Right lobe of liver (tissue), 6 donors: ENCODE measurements around the gene SULT1C2. TPM values are rescaled to one million over a fixed set of nuclear protein-coding genes. Genes with fewer than 3 reads are reported as not detected.
A peak's percentile ranks its signal among the peaks of the same experiment; 100 is the strongest.

ENCODE experiments used
- ATAC-seq, 4 donors: fragments of 200-7000 bp; cut with Tn5 transposase; one replicate each; pipeline ENCODE4 v1.9.1; 2020; ENCODE audit warnings: mild to moderate bottlenecking in 4 of 4, moderate library complexity in 4 of 4
- DNase-seq, 3 donors: peaks; one replicate each; pipeline ENCODE4 v3.0.0-alpha.2; 2020
- H3K27ac ChIP-seq, 3 donors: fragments of 200-600 bp; one replicate each; pipeline ENCODE4 v1.8.0; 2022
- H3K27me3 ChIP-seq, 2 donors: fragments of 200-600 bp; one replicate each; pipeline ENCODE4 v1.8.0; 2022
- H3K36me3 ChIP-seq, 4 donors: fragments of 200-600 bp; sonication (generic) in 1 of 4; one replicate each; pipeline versions ENCODE4 v1.5.1 to v1.8.0; 2017 to 2022; ENCODE audit warnings: control low read depth in 1 of 4
- H3K4me1 ChIP-seq, 4 donors: fragments of 200-600 bp; sonication (generic) in 1 of 4; one replicate each; pipeline versions ENCODE4 v1.5.1 to v1.8.0; 2017 to 2022; ENCODE audit warnings: control low read depth in 1 of 4
- H3K4me3 ChIP-seq, 3 donors: fragments of 200-600 bp; one replicate each; pipeline ENCODE4 v1.8.0; 2022
- H3K9me3 ChIP-seq, 4 donors: fragments of 200-600 bp; sonication (generic) in 1 of 4; one replicate each; pipeline versions ENCODE4 v1.5.1 to v1.8.0; 2017 to 2022; ENCODE audit warnings: control low read depth in 1 of 4
- POLR2A ChIP-seq: fragments of 450-650 bp; IDR thresholded peaks from one replicate; pipeline ENCODE4 v1.6.1; 2017; ENCODE audit warnings: antibody characterized with exemption, mild to moderate bottlenecking
- WGBS: methylation state at CpG from one replicate; pipeline ENCODE4 v1.1.6; 2018; ENCODE audit warnings: low coverage, low lambda C conversion rate; ENCODE audit not compliant: insufficient coverage; ENCODE audit errors: missing lambda C conversion rate; 5-methylcytosine and 5-hydroxymethylcytosine counted together
- intact Hi-C, 2 donors: fragments of 100-400 bp; cut with DNase I; formaldehyde crosslinking; loops; one replicate each; pipeline versions ENCODE4 v1.11.2 to v1.14.1; 2022
- long read RNA-seq: library from polyadenylated mRNA; unstranded; transcript quantifications from one replicate; pipeline ENCODE4 v2.0.0, GENCODE V29; 2019
- total RNA-seq, 6 experiments: library from RNA; depleted of rRNA in 2 of 6; stranded (reverse); fragments of >200 nt in 2 of 6; fragmentation: NEBNext Ultra II Directional in 3 of 6; extraction: Animal tissue kit (Norgen Biotek cat#: 25700) in 3 of 6; gene quantifications; one replicate each; pipeline versions ENCODE4 v1.1.0 to v1.2.4, GENCODE V29; 2016 to 2023
- TF ChIP-seq, protein P1 (sequence below), 4 donors: fragments of 200-600 bp in 3 of 4; fragments of 450-650 bp in 1 of 4; IDR thresholded peaks; one replicate each; pipeline versions ENCODE4 v1.5.1 to v1.8.0; 2016 to 2022; ENCODE audit warnings: antibody characterized with exemption in 4 of 4, mild to moderate bottlenecking in 2 of 4
- donor health status: DM: no; HTN: yes; CAD: no.
- donor health status: DM: no; HTN: no; CAD: no.
- donor health status: DM: no; HTN: no; CAD: no.
- donor health status: DM: no; HTN: yes; CAD: no.
- donor health status: DM: no; HTN: yes; CAD: no.

The SULT1C2 gene
- 10 to 100 TPM in 1 of 6 experiments, 1 to 10 TPM in 3, under 1 TPM in 1, not detected in 1; 0.87 to 31.2 (median 2.0) TPM for total RNA-seq
- long read RNA-seq, transcript SULT1C2-201 (8 exons, 2,795 nt), result major isoform, 5 of 7 reads
- long read RNA-seq, partial matches to known transcripts, result 1 of 7 reads
- long read RNA-seq, other reads (novel, unspliced or antisense), result 0 of 7 reads

DNA sequence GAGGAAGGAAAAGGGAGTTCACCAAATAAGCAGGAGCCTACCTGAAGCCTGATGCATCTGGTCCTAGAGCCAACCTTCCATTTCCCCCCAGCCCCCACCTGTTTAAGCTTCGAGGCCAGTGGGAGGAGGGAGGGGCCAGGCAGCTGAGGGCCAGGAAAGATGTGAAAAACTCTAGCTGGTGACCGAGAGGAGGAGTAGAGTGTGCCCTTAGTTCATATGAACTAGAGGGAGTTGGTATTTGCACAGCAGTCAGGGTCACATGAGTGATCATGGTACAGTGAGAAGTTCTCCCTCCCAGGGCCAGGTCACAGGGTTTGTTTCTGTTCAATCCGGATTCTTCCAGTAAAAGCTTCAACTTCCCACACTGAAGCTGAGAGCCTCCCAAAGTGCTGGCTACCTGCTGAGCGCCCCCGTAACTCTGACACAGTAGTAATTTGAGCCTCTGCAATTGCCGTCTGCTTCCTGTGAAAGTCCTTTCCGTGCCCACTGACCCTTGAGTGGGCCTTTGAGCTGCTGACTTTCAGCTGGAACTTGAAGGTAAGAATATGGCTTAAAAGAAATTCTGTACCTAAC, at the start of gene SULT1C2:
Gene SULT1C2, plus strand, starts transcription at position 362 of the 573 bp plus-strand sequence. CDS start 4,773 bp downstream, outside the sequence.
- ATAC-seq (peak; percentile 55 to 98 (median 76)), DNase-seq (peak in 1 of 3 donors; percentile 67)
- Histone ChIP-seq H3K4me3 (peak within 1 kb of the TSS in 1 of 3 donors; percentile 43), H3K27ac (peak within 1 kb of the TSS in 1 of 3 donors; percentile 87), H3K36me3 (peaks cover 0 to 2% (median 0%) of the 10 kb centered on the region in 4 donors), H3K4me1 (no peaks in the 10 kb centered on the region), H3K27me3 (no peaks in the 10 kb centered on the region), H3K9me3 (no peaks in the 10 kb centered on the region)
- intact Hi-C loops, result no loop called here
- WGBS, result 29% methylated on average over 7 of the region's 7 CpGs
- TF ChIP-seq, protein P1, sequence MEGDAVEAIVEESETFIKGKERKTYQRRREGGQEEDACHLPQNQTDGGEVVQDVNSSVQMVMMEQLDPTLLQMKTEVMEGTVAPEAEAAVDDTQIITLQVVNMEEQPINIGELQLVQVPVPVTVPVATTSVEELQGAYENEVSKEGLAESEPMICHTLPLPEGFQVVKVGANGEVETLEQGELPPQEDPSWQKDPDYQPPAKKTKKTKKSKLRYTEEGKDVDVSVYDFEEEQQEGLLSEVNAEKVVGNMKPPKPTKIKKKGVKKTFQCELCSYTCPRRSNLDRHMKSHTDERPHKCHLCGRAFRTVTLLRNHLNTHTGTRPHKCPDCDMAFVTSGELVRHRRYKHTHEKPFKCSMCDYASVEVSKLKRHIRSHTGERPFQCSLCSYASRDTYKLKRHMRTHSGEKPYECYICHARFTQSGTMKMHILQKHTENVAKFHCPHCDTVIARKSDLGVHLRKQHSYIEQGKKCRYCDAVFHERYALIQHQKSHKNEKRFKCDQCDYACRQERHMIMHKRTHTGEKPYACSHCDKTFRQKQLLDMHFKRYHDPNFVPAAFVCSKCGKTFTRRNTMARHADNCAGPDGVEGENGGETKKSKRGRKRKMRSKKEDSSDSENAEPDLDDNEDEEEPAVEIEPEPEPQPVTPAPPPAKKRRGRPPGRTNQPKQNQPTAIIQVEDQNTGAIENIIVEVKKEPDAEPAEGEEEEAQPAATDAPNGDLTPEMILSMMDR (IDR thresholded peaks at IDR 0.05), result no peak
- no peak for TF ChIP-seq POLR2A

DNA sequence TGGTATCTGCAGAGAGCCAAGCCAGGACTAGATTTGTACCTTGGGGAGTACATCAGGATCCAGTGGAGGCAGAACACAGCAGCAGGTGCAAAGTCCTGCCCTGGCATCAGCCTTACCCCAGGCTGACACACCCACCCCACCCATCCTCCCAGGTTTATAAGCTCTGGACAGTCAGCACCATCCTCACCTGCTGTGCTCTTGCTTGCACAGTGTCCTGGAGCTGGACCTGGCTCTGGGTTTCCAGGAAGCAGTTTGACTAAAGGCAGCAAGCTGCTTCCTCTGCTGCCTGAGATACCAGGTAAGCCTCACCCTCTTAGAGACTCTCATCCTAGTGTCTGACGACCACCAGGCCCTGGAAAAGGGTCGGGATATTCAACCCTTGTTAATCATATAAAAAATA, 48.9 kb upstream of the SULT1C2 start, which contains the start of gene SULT1C3:
Gene SULT1C3, plus strand, starts transcription at position 183 of the 400 bp plus-strand sequence. CDS start 7,227 bp downstream, outside the sequence.
- H3K27me3 ChIP-seq, result no peaks in the 10 kb centered on the region
- 46% methylated on average over 2 of the region's 2 CpGs for WGBS
- ATAC-seq (no peak), DNase-seq (no peak)
- no peaks in the 10 kb centered on the region for H3K36me3 ChIP-seq
- intact Hi-C loops, result no loop called here
- peaks cover 0 to 8% (median 0%) of the 10 kb centered on the region in 4 donors for H3K4me1 ChIP-seq
- H3K9me3 ChIP-seq, result no peaks in the 10 kb centered on the region
- no peak within 1 kb of the TSS for H3K27ac ChIP-seq
- TF ChIP-seq, protein P1 (IDR thresholded peaks at IDR 0.05), result no peak
- no peak for TF ChIP-seq POLR2A
- no peak within 1 kb of the TSS for H3K4me3 ChIP-seq

DNA sequence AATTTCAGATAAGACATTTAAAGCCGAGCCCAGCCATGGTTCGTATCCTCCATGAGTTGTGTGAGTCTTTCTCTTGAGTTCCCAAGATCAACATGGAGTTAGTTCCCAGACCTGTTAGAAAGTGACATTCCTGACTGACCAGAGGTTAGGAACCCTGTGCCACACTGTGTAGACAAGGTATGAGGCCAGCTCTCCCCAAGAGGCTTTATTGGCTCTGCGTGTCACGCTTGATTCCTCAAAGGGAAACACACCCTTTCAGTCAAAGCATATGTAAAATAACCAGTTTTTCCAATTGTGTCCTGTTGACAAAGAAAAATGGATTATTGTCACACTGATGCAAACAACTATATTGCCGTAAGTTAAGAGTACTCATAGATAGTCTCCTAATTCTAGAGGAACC, 47.7 kb upstream of the SULT1C2 start:
- WGBS, result 84% methylated on average over 5 of the region's 5 CpGs
- intact Hi-C loops, result no loop called here
- Histone ChIP-seq H3K4me1 (peaks cover 0 to 11% (median 0%) of the 10 kb centered on the region in 4 donors), H3K9me3 (no peaks in the 10 kb centered on the region), H3K27ac (no peak overlapping the region), H3K36me3 (no peaks in the 10 kb centered on the region), H3K27me3 (no peaks in the 10 kb centered on the region), H3K4me3 (no peak overlapping the region)
- DNase-seq (no peak), ATAC-seq (no peak)
- TF ChIP-seq, protein P1 (IDR thresholded peaks at IDR 0.05), result no peak
- TF ChIP-seq POLR2A, result no peak

DNA sequence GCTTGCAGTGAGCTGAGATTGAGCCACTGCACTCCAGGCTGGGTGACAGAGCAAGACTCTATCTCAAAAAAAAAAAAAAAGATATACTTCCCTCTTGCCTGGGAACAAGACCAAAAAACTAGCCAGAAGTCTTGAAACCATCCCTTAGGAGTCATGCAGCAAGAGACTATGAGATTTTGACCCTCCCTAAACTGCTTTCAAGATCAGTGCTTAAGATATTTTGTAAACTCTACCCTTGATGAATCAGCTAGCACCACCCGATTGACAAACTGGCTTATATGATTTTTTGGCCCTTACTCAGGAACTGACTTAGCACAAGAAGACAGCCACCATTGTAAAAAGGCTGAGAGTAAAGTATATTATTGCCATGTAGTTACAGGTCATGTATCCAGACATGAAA, 45.1 kb upstream of the SULT1C2 start:
- peaks cover 0 to 11% (median 0%) of the 10 kb centered on the region in 4 donors for H3K4me1 ChIP-seq
- no peaks in the 10 kb centered on the region for H3K27me3 ChIP-seq
- H3K36me3 ChIP-seq, result no peaks in the 10 kb centered on the region
- TF ChIP-seq, protein P1 (IDR thresholded peaks at IDR 0.05), result no peak
- TF ChIP-seq POLR2A, result no peak
- no peak overlapping the region for H3K4me3 ChIP-seq
- no peak for DNase-seq
- no peak for ATAC-seq
- WGBS, result 100% methylated on average over 1 of the region's 1 CpG
- no peak overlapping the region for H3K27ac ChIP-seq
- no peaks in the 10 kb centered on the region for H3K9me3 ChIP-seq
- intact Hi-C loops, result no loop called here
